Kidney epithelial cell (primary cell): ENCODE data around the gene CHI3L1. TPM values are rescaled to one million over a fixed set of nuclear protein-coding genes. Genes with fewer than 3 reads are reported as not detected.

Experiments used
- DNase-seq: peaks from one replicate; pipeline ENCODE4 v3.0.0-alpha.2; 2010; ENCODE audit warnings: low read depth
- H3K27me3 ChIP-seq: 2 replicates; pipeline ENCODE4 v1.6.0; 2011; ENCODE audit warnings: low read length; ENCODE audit not compliant: control insufficient read depth, insufficient read depth
- H3K36me3 ChIP-seq: 2 replicates; pipeline ENCODE4 v1.5.1; 2011; ENCODE audit warnings: low read length; ENCODE audit not compliant: control insufficient read depth, insufficient read depth
- H3K4me3 ChIP-seq: 2 replicates; pipeline ENCODE4 v1.5.1; 2011; ENCODE audit warnings: low read depth, mild to moderate bottlenecking, control low read depth, low read length
- total RNA-seq: library from RNA; depleted of rRNA; stranded (reverse); fragments of >200 nt; gene quantifications from 2 replicates; pipeline ENCODE4 v1.2.3, GENCODE V29; 2015
- TF ChIP-seq, protein P1 (sequence below): IDR thresholded peaks from 2 replicates; pipeline ENCODE4 v1.5.1; 2011; ENCODE audit warnings: mild to moderate bottlenecking, moderate library complexity, low read length, control low read depth, inconsistent platforms; ENCODE audit not compliant: insufficient read depth, poor library complexity, severe bottlenecking

Gene CHI3L1
- total RNA-seq, 1 donor from 2014 or later, result 1.5 TPM

DNA sequence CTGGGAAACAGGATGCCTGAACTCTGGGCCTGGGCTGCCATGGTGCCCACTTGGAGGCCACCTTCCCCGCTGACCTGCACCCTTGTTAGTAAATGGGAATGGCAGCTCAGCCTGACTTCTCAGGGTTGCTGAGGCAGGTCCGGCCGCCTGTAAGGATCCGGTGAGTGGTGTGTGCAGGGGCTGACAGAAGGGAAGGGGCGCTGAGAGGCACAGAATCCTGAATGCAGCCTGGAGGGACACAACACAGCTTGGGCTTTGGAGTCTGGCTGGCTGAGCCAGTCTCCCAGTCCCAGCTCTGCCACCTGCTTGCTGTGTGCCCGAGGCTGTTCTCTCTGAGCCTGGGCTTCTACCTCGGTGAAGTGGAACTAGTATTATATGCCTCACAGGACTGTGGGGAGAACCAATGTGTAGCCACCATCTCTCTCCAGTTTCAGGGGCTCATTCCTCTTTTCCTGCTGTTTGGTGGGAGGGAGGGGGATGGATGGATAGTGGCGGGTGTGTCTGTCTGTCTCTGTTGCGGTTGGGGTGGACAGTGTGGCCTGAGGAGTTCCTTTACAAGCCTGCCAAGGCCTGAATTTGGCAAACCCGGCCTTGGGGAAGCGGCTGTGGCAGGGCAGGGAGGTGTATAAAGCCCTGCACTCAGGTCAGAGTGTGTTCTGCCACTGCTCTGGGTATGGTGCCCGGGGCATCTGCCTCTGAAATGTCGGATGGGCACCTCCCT, 41.0 kb downstream of the CHI3L1 start:
- Histone ChIP-seq H3K36me3 (no peaks in the 10 kb centered on the region), H3K4me3 (no peak overlapping the region), H3K27me3 (no peaks in the 10 kb centered on the region)
- no peak for DNase-seq
- TF ChIP-seq, protein P1, sequence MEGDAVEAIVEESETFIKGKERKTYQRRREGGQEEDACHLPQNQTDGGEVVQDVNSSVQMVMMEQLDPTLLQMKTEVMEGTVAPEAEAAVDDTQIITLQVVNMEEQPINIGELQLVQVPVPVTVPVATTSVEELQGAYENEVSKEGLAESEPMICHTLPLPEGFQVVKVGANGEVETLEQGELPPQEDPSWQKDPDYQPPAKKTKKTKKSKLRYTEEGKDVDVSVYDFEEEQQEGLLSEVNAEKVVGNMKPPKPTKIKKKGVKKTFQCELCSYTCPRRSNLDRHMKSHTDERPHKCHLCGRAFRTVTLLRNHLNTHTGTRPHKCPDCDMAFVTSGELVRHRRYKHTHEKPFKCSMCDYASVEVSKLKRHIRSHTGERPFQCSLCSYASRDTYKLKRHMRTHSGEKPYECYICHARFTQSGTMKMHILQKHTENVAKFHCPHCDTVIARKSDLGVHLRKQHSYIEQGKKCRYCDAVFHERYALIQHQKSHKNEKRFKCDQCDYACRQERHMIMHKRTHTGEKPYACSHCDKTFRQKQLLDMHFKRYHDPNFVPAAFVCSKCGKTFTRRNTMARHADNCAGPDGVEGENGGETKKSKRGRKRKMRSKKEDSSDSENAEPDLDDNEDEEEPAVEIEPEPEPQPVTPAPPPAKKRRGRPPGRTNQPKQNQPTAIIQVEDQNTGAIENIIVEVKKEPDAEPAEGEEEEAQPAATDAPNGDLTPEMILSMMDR, result no peak

DNA sequence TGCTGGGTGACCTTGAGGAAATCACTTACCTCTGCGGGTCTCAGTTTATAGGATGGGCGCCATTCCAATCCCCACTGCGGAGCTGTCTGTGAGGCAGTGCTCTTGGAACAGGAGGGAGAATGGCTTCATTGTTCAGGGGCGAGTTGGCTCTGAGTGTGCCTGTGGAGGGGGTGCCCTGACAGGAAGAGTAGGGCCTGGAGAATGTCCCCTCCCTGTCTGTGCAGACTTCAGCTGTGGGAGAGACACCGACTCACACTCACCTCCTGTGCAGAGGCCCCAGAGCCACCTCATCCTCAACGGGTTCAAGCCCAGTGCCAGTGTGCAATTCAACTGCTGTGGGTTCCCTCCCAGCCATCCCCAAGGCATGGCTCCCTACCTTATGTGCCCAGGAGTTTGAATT, 41.8 kb downstream of the CHI3L1 start:
- no peaks in the 10 kb centered on the region for H3K36me3 ChIP-seq
- H3K27me3 ChIP-seq, result no peaks in the 10 kb centered on the region
- no peak for DNase-seq
- no peak overlapping the region for H3K4me3 ChIP-seq
- TF ChIP-seq, protein P1, result no peak

DNA sequence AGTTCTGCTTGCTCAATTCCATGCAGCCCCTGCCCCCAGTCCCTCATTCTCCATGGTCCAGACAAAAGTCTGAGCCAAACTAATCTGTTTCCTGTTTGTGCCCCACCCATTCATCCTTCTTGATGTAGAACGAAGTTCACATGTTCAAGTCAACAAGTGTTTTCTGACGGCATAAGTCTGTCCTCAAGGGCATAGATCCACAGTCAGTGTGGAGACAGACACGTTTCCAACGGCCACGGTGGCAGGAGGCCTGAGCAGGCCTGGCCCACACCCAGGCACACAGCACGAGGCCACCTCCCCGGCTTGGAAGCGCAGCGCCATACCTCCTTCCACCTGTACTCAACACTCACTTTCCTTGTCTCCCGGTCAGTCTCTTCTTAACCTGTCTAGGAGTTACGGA, 42.9 kb downstream of the CHI3L1 start:
- Histone ChIP-seq H3K36me3 (no peaks in the 10 kb centered on the region), H3K4me3 (no peak overlapping the region), H3K27me3 (no peaks in the 10 kb centered on the region)
- TF ChIP-seq, protein P1, result no peak
- DNase-seq, result no peak

DNA sequence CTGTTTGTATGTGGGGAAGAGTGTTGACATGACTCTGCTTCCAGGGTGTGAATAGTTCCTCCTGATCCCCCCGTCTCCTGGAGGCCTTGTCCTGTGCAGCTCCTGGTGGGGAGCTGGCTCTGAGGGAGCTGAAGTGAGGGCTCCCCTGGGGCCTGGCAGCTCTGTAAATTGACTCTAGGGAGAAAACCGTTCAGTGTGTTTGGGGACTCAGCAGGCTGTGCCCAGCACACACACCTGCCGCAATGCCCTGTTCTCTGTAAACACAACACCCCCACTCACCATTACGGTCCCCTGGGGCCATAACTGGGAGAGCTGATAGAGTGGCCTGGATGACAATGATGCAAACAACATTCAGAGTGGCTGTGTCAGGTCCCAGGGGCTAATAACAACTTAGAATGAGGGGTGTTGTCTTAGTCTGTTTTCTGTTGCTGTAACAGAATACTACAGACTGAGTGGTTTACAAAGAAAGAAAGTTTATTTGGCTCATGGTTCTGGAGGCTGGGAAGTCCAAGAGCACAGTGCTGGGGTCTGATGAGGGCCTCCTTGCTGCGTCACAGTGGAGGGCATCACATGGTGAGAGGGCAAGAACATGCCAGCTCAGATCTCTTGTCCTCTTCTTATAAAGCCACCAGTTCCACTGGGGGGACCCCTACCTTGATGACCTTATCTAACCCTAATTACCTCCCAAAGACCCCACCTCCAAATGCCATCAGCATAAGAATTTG, 43.7 kb downstream of the CHI3L1 start:
- Histone ChIP-seq H3K27me3 (no peaks in the 10 kb centered on the region), H3K36me3 (no peaks in the 10 kb centered on the region), H3K4me3 (no peak overlapping the region)
- TF ChIP-seq, protein P1, result no peak
- DNase-seq, result no peak

DNA sequence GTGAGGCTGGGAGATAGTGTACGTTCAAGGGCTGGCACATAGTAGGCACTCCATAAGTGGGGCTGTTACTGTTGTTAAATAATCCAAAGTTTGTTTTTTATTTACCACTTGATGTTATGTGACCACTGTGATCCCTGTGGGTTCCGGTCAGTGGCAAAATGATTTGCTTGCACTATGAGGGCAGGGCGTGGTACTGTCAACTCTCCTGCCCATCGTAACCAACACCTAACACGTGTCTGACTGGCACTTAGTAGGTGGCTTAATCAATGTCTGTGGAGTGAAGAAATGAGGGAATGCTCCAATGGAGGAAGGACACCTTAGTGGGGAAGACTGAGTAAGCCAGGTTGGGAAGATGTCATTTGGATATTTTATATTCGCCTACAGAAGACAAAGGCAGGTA, 44.4 kb downstream of the CHI3L1 start:
- H3K27me3 ChIP-seq, result no peaks in the 10 kb centered on the region

More for the DNA sequence above, 44.4 kb downstream of the CHI3L1 start:
- TF ChIP-seq, protein P1, result no peak
- Histone ChIP-seq H3K4me3 (no peak overlapping the region), H3K36me3 (no peaks in the 10 kb centered on the region)
- no peak for DNase-seq
